T follicular helper cell (primary cell): Measurements from ENCODE around the gene HIVEP3.
"Not testable (repeated sequence)": the region's sequence is repeated elsewhere in the genome, so short reads cannot be mapped to it uniquely, and the experiment has no call there.

ENCODE experiments used
- DNase-seq: peaks from one replicate; pipeline ENCODE4 v3.0.0-alpha.2; 2020; ENCODE audit warnings: low read depth

Gene HIVEP3

GRCh38 chr1:41580520-41581172, 338.1 kb downstream of the HIVEP3 start:
- DNase-seq: no peak

GRCh38 chr1:41580021-41580420, 338.7 kb downstream of the HIVEP3 start:
- no peak for DNase-seq

- no peak for DNase-seq
These were observed 339.9 kb downstream of the HIVEP3 start for GRCh38 chr1:41578712-41579335.

GRCh38 chr1:41576620-41577019, 342.1 kb downstream of the HIVEP3 start:
- DNase-seq: no peak

GRCh38 chr1:41576206-41576605, 342.5 kb downstream of the HIVEP3 start:
- no peak for DNase-seq

GRCh38 chr1:41574842-41575241, 343.9 kb downstream of the HIVEP3 start:
- no peak for DNase-seq

- peak; percentile 69 for DNase-seq
These were observed 344.7 kb downstream of the HIVEP3 start for GRCh38 chr1:41573785-41574713.

GRCh38 chr1:41573194-41573593, 345.5 kb downstream of the HIVEP3 start:
- no peak for DNase-seq

- DNase-seq: no peak
These were observed 346.5 kb downstream of the HIVEP3 start for GRCh38 chr1:41572224-41572623.

- no peak for DNase-seq
These were observed 347.7 kb downstream of the HIVEP3 start for GRCh38 chr1:41571041-41571440.

GRCh38 chr1:41568204-41568603, 350.5 kb downstream of the HIVEP3 start:
- DNase-seq: no peak

GRCh38 chr1:41566969-41567368, 351.8 kb downstream of the HIVEP3 start:
- no peak for DNase-seq

GRCh38 chr1:41566274-41566885, 352.3 kb downstream of the HIVEP3 start:
- no peak for DNase-seq

- DNase-seq: no peak
These were observed 353.8 kb downstream of the HIVEP3 start for GRCh38 chr1:41564741-41565475.

- DNase-seq: no peak
These were observed 356.4 kb downstream of the HIVEP3 start for GRCh38 chr1:41562328-41562727.

- no peak for DNase-seq
These were observed 357.8 kb downstream of the HIVEP3 start for GRCh38 chr1:41560931-41561330.

GRCh38 chr1:41560496-41560895, 358.2 kb downstream of the HIVEP3 start:
- no peak for DNase-seq

- DNase-seq: no peak
These were observed 359.4 kb downstream of the HIVEP3 start for GRCh38 chr1:41559331-41559730.

- no peak for DNase-seq
These were observed 360.0 kb downstream of the HIVEP3 start for GRCh38 chr1:41558761-41559171.

- no peak for DNase-seq
These were observed 360.8 kb downstream of the HIVEP3 start for GRCh38 chr1:41557751-41558455.

- DNase-seq: not testable (repeated sequence)
These were observed 364.0 kb downstream of the HIVEP3 start for GRCh38 chr1:41554746-41555145.
